Glomerular endothelial cell (primary cell): ENCODE results near the gene ARSA. TPM values are rescaled to one million over a fixed set of nuclear protein-coding genes. Genes with fewer than 3 reads are reported as not detected.
"Not testable (repeated sequence)": the region's sequence is repeated elsewhere in the genome, so short reads cannot be mapped to it uniquely, and the experiment has no call there.

Experiments used
- DNase-seq: peaks from one replicate; pipeline ENCODE4 v3.0.0-alpha.2; 2011; ENCODE audit warnings: low read depth, low spot score; ENCODE audit errors: extremely low read depth
- total RNA-seq: library from RNA; depleted of rRNA; stranded (reverse); fragments of >200 nt; gene quantifications from 2 replicates; pipeline ENCODE4 v1.2.3, GENCODE V29; 2015

ARSA gene
- total RNA-seq, 1 donor from 2014 or later, result 59.4 TPM

- no peak for DNase-seq
Measured at GRCh38 chr22:50656122-50657070, 28.4 kb upstream of the ARSA start.

GRCh38 chr22:50654664-50655063 is 26.7 kb upstream of the ARSA start:
- not testable (repeated sequence) for DNase-seq

- DNase-seq, result no peak
Measured at GRCh38 chr22:50653256-50653655, 25.3 kb upstream of the ARSA start.

GRCh38 chr22:50643821-50644101 is 15.8 kb upstream of the ARSA start:
- not testable (repeated sequence) for DNase-seq

- not testable (repeated sequence) for DNase-seq
Measured at GRCh38 chr22:50643021-50643820, 15.3 kb upstream of the ARSA start.

GRCh38 chr22:50641696-50642607 is 14.0 kb upstream of the ARSA start:
- no peak for DNase-seq

GRCh38 chr22:50640857-50641647 is 13.1 kb upstream of the ARSA start:
- DNase-seq, result no peak

- DNase-seq, result not testable (repeated sequence)
Measured at GRCh38 chr22:50640296-50640695, 12.3 kb upstream of the ARSA start.

- DNase-seq, result no peak
Measured at GRCh38 chr22:50635591-50635990, 7.6 kb upstream of the ARSA start.

GRCh38 chr22:50633771-50634170 is 5.8 kb upstream of the ARSA start:
- DNase-seq, result no peak

GRCh38 chr22:50633086-50633485 is 5.1 kb upstream of the ARSA start:
- DNase-seq, result no peak

- DNase-seq, result no peak
Measured at GRCh38 chr22:50630376-50630775, 2.4 kb upstream of the ARSA start.

GRCh38 chr22:50628543-50629134 is 687 bp upstream of the ARSA start:
- no peak for DNase-seq

GRCh38 chr22:50626850-50627641 is 906 bp downstream of the ARSA start:
- DNase-seq, result no peak

GRCh38 chr22:50626314-50626849 is 1.6 kb downstream of the ARSA start:
- no peak for DNase-seq

GRCh38 chr22:50625568-50626313 is 2.2 kb downstream of the ARSA start:
- DNase-seq, result no peak

GRCh38 chr22:50625131-50625567 is 2.8 kb downstream of the ARSA start:
- DNase-seq, result no peak
